GM12874 (cell line): ENCODE measurements around the gene ARHGEF7.

Source experiments
- TF ChIP-seq, protein P1 (sequence below): IDR thresholded peaks from 2 replicates; pipeline ENCODE4 v1.5.1; 2011; ENCODE audit warnings: low read depth, mild to moderate bottlenecking, control low read depth, low read length, moderate library complexity; ENCODE audit not compliant: insufficient read depth

ARHGEF7 gene

DNA sequence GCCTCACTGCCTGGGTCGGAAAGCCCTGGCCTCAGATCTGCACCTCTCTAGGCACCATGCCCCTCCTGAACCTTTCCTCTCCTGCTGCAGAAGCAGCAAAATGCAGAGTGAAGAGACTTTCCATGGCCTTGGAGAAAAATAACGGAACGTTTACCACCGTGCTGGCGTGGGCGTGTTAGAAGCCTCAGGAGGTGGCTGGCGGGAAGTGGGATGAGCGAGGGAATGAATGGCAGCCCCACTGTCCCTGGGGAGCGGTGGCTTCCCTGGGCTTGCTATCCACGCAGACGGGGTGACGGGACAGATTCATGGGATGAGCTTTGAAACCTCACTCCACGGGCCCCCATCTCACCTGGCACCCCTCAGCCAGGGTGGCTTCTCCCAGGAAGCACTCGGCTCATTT, 209.6 kb downstream of the ARHGEF7 start:
- TF ChIP-seq, protein P1, sequence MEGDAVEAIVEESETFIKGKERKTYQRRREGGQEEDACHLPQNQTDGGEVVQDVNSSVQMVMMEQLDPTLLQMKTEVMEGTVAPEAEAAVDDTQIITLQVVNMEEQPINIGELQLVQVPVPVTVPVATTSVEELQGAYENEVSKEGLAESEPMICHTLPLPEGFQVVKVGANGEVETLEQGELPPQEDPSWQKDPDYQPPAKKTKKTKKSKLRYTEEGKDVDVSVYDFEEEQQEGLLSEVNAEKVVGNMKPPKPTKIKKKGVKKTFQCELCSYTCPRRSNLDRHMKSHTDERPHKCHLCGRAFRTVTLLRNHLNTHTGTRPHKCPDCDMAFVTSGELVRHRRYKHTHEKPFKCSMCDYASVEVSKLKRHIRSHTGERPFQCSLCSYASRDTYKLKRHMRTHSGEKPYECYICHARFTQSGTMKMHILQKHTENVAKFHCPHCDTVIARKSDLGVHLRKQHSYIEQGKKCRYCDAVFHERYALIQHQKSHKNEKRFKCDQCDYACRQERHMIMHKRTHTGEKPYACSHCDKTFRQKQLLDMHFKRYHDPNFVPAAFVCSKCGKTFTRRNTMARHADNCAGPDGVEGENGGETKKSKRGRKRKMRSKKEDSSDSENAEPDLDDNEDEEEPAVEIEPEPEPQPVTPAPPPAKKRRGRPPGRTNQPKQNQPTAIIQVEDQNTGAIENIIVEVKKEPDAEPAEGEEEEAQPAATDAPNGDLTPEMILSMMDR, result no peak

DNA sequence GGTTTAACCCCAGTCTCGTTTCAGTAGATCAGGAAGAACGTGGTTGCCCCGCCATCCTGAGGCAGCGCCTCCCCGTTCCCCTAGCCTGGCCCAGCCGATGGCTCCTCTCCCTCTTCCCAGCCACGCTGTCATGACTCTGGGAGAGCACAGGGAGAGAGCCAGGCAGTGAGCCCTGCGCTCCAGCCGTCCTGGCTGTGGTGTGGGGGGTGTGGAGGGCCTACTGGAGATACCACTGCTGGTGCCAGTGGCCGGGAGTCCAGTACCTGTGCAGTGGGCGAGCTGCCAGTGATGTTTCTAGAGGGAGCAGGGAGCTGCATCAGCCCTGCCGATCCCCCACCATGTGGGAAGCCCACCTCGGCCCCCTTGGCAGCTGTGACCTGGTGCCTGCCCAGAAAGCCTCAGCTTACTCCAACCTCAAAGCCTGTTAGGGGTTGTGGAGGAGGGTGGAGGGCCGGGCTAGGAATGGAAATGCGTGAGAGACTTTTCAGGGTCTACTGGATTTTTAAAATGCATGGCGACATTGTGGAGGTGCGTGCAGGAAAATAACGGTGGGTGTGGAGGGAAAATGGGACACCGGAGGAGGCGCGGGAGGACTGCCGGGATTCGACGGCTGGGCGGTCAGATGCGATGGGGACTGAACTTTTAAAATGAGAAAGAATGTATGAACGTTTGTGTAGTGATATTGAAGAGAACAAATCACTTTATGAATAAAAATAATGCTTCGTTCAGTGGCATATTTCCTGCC, 210.2 kb downstream of the ARHGEF7 start:
- TF ChIP-seq, protein P1, result no peak

DNA sequence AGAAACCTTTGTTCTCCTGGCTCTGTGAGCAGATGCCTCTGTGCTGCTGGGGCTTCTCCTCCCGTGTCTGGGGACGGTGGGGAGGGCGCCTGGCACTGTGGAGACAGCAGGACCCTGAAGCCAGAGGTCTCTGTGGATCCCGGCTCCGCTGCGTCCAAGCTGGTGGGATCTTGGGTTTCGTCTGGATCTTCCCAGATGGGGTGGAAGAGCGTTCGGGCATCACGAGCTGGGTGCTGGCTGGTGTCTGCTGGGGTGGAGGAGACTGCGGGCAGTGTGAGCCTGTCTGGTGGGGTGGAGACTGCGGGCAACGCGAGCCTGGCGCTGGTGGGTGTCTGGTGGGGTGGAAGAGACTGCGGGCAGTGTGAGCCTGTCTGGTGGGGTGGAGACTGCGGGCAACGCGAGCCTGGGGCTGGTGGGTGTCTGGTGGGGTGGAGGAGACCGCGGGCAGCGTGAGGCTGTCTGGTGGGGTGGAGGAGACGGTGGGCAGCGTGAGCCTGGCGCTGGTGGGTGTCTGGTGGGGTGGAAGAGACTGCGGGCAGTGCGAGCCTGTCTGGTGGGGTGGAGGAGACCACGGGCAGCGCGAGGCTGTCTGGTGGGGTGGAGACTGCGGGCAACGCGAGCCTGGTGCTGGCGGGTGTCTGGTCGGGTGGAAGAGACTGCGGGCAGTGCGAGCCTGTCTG, 211.0 kb downstream of the ARHGEF7 start:
- TF ChIP-seq, protein P1, result no peak

DNA sequence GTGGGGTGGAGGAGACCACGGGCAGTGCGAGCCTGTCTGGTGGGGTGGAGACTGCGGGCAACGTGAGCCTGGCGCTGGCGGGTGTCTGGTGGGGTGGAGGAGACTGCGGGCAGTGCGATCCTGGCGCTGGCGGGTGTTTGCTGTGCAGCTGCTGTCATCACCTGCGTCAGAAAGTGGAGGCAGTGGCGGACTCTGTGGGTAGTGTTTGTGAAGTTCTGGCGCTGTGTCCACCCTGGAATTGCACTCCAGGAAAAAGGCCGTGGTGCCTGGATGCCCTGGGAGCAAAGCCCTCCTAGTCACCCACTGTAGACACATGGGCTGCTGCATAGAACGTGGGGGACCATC, 211.5 kb downstream of the ARHGEF7 start:
- TF ChIP-seq, protein P1, result no peak

DNA sequence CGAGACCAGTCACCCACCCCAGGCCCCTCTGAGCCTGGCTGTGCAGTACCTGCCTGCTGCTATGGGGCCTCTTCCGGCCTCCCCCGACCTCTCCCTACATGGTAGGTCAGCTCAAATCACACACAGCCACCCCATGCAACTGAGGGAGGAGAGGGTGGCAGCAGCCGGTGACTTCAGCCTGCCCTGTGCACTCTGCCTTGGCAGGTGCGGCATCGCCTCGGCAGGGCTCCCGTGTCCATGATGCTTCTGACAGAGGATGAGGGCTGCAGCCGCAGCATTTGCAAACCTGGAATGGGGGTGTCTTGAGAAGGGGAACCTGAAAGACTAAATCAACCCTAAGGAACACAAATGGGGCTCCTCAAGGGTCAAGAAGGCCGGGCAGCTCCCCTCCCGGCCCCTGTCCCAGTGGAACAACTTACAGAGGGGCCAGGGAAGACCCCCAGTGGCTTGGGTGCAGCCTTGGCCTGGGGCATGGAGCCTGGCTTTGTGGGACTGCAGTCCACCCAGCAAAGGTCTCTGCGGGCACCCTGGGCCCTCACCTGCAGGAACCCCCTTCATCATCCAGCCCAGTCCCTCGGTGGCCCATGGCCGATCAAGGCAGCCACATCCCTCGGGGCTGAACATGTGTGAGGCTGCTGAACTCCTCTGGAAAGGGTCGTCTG, 212.0 kb downstream of the ARHGEF7 start:
- TF ChIP-seq, protein P1, result no peak

DNA sequence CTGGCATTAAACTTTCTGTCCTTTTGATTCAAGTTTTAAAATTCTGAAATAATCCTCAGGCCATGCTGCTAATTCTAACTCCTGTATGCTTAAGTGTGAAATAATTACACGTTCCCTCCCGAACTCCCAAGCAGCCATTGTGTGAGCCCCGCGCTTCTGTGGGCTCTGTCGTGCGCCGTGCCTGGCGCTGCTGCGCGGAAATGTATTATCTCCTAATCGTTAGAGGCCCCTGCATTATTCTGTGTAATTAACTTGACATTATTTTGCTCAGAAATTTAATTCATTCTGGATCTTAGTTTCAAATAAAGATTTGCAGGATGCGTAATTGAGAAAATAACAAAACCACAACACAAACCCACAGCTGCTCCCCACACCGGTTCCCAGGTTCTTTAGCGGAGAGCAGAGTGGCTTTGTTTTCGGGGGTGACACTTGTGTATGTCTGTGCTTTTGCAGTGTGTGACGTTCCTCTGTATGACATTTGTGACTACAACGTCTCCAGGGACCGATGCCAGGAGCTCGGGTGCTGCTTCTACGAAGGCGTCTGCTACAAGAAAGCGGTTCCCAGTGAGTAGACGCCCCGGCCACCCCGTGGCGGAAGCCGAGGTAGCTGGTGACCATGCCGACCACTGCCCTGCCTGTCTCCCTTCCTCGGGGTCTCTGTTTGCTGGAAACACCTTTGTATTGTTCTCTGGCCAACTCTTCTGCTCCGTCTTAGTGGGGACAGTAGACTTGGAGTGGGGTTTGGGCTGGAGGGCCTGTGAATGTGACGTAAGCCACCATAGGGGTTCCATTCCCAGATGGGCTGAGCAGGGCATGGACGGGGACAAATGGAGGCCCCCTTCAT, 212.8 kb downstream of the ARHGEF7 start:
- TF ChIP-seq, protein P1, result no peak
